Mesendoderm (in vitro differentiated cells): Measurements from ENCODE around the gene TUT7.

ENCODE experiments used
- DNase-seq: peaks from one replicate; pipeline ENCODE4 v3.0.0; 2013
- H2AK5ac ChIP-seq: 2 replicates; pipeline ENCODE4 v1.6.1; 2013; ENCODE audit warnings: low read length, inconsistent platforms
- H2BK120ac ChIP-seq: 2 replicates; pipeline ENCODE4 v1.6.1; 2013; ENCODE audit warnings: low read depth, mild to moderate bottlenecking, low read length, moderate library complexity, mixed read lengths
- H2BK15ac ChIP-seq: replicated peaks from 2 replicates; pipeline ENCODE4 v1.6.1; 2013; ENCODE audit warnings: low read depth, mild to moderate bottlenecking, moderate library complexity
- H2BK5ac ChIP-seq: 2 replicates; pipeline ENCODE4 v1.6.1; 2013; ENCODE audit warnings: low read length, inconsistent platforms
- H3K18ac ChIP-seq: 2 replicates; pipeline ENCODE4 v1.6.1; 2013; ENCODE audit warnings: mild to moderate bottlenecking, low read length, mixed read lengths
- H3K23ac ChIP-seq: one replicate; pipeline ENCODE4 v1.6.1; 2013; ENCODE audit warnings: low read length
- H3K27ac ChIP-seq: 2 replicates; pipeline ENCODE4 v1.5.1; 2013; ENCODE audit warnings: low read depth, mild to moderate bottlenecking, inconsistent platforms, low read length, moderate library complexity
- H3K27me3 ChIP-seq: 2 replicates; pipeline ENCODE4 v1.6.1; 2013; ENCODE audit warnings: low read length, control low read depth, mild to moderate bottlenecking, inconsistent platforms; ENCODE audit not compliant: insufficient read depth, poor library complexity
- H3K36me3 ChIP-seq: 2 replicates; pipeline ENCODE4 v1.6.1; 2013; ENCODE audit warnings: low read length, inconsistent platforms; ENCODE audit not compliant: control insufficient read depth, insufficient read depth
- H3K4ac ChIP-seq: one replicate; pipeline ENCODE4 v1.6.1; 2013; ENCODE audit warnings: low read depth, mild to moderate bottlenecking, low read length, moderate library complexity
- H3K4me1 ChIP-seq: 2 replicates; pipeline ENCODE4 v1.6.1; 2013; ENCODE audit warnings: low read depth, low read length, inconsistent platforms; ENCODE audit not compliant: control insufficient read depth
- H3K4me2 ChIP-seq: 2 replicates; pipeline ENCODE4 v1.6.1; 2013; ENCODE audit warnings: low read length
- H3K4me3 ChIP-seq: 2 replicates; pipeline ENCODE4 v1.5.1; 2013; ENCODE audit warnings: mild to moderate bottlenecking, low read length
- H3K56ac ChIP-seq: one replicate; pipeline ENCODE4 v1.6.1; 2013; ENCODE audit warnings: low read length
- H3K79me1 ChIP-seq: 2 replicates; pipeline ENCODE4 v1.6.1; 2013; ENCODE audit warnings: low read length, inconsistent platforms
- H3K79me2 ChIP-seq: 2 replicates; pipeline ENCODE4 v1.6.1; 2013; ENCODE audit warnings: mild to moderate bottlenecking, low read length; ENCODE audit not compliant: control insufficient read depth, insufficient read depth
- H3K9ac ChIP-seq: 2 replicates; pipeline ENCODE4 v1.6.1; 2013; ENCODE audit warnings: low read length, inconsistent platforms
- H4K5ac ChIP-seq: one replicate; pipeline ENCODE4 v1.6.1; 2013; ENCODE audit warnings: low read length
- H4K8ac ChIP-seq: one replicate; pipeline ENCODE4 v1.6.1; 2013; ENCODE audit warnings: low read depth, mild to moderate bottlenecking, control low read depth, low read length, moderate library complexity
- WGBS: extraction: QIAGEN DNeasy Blood & Tissue Kit; methylation state at CpG from one replicate; pipeline ENCODE4 v1.1.7; 2013; ENCODE audit warnings: low lambda C conversion rate, missing lambda C conversion rate; ENCODE audit not compliant: insufficient coverage; ENCODE audit errors: extremely low coverage; 5-methylcytosine and 5-hydroxymethylcytosine counted together

TUT7 gene

GRCh38 chr9:86336058-86336457, 18.2 kb downstream of the TUT7 start:
- H3K79me2 ChIP-seq: no peaks in the 10 kb centered on the region
- H3K27me3 ChIP-seq: no peaks in the 10 kb centered on the region
- no peak overlapping the region for H3K27ac ChIP-seq
- peaks cover 1% of the 10 kb centered on the region for H3K36me3 ChIP-seq
- DNase-seq: no peak
- H3K4ac ChIP-seq: no peak overlapping the region
- H4K5ac ChIP-seq: no peak overlapping the region
- no peak overlapping the region for H3K56ac ChIP-seq
- H2BK120ac ChIP-seq: no peak overlapping the region
- H3K23ac ChIP-seq: no peak overlapping the region
- H3K18ac ChIP-seq: no peak overlapping the region
- no peak overlapping the region for H2AK5ac ChIP-seq
- H3K79me1 ChIP-seq: no peaks in the 10 kb centered on the region
- H3K4me1 ChIP-seq: no peaks in the 10 kb centered on the region
- H3K4me3 ChIP-seq: no peak overlapping the region
- no peak overlapping the region for H3K9ac ChIP-seq
- H2BK15ac ChIP-seq: no peak overlapping the region
- no CpG with 5 or more reads among the region's 1 CpG for WGBS
- H3K4me2 ChIP-seq: no peak overlapping the region
- no peak overlapping the region for H2BK5ac ChIP-seq
- no peak overlapping the region for H4K8ac ChIP-seq

GRCh38 chr9:86333651-86334050, 20.6 kb downstream of the TUT7 start:
- no peak overlapping the region for H3K23ac ChIP-seq
- H3K4me3 ChIP-seq: no peak overlapping the region
- no peak overlapping the region for H2AK5ac ChIP-seq
- H3K4me1 ChIP-seq: no peaks in the 10 kb centered on the region
- H3K18ac ChIP-seq: no peak overlapping the region
- no peak overlapping the region for H4K8ac ChIP-seq
- no peaks in the 10 kb centered on the region for H3K79me1 ChIP-seq
- no peak overlapping the region for H3K56ac ChIP-seq
- H3K27me3 ChIP-seq: no peaks in the 10 kb centered on the region
- H3K9ac ChIP-seq: no peak overlapping the region
- H3K4me2 ChIP-seq: no peak overlapping the region
- H2BK5ac ChIP-seq: no peak overlapping the region
- no peak for DNase-seq
- no peak overlapping the region for H4K5ac ChIP-seq
- peaks cover under 1% of the 10 kb centered on the region for H3K36me3 ChIP-seq
- H3K4ac ChIP-seq: no peak overlapping the region
- WGBS: no CpG with 5 or more reads among the region's 2 CpGs
- no peaks in the 10 kb centered on the region for H3K79me2 ChIP-seq
- no peak overlapping the region for H2BK120ac ChIP-seq
- H3K27ac ChIP-seq: no peak overlapping the region
- no peak overlapping the region for H2BK15ac ChIP-seq

- Histone ChIP-seq H3K4me1 (no peaks in the 10 kb centered on the region), H2BK120ac (no peak overlapping the region), H3K27ac (no peak overlapping the region), H4K8ac (no peak overlapping the region), H3K9ac (no peak overlapping the region), H3K79me2 (no peaks in the 10 kb centered on the region), H4K5ac (no peak overlapping the region), H3K79me1 (no peaks in the 10 kb centered on the region), H3K4me2 (no peak overlapping the region), H3K18ac (no peak overlapping the region), H3K56ac (no peak overlapping the region), H3K4ac (no peak overlapping the region), H3K27me3 (no peaks in the 10 kb centered on the region), H3K23ac (no peak overlapping the region), H3K4me3 (no peak overlapping the region), H2BK5ac (no peak overlapping the region), H2BK15ac (no peak overlapping the region), H3K36me3 (no peaks in the 10 kb centered on the region), H2AK5ac (no peak overlapping the region)
- no CpG with 5 or more reads among the region's 5 CpGs for WGBS
- DNase-seq: no peak
Measured at GRCh38 chr9:86330186-86330585, 24.0 kb downstream of the TUT7 start.

- no peak overlapping the region for H2AK5ac ChIP-seq
- no peak overlapping the region for H4K8ac ChIP-seq
- no peak overlapping the region for H4K5ac ChIP-seq
- H3K27me3 ChIP-seq: no peaks in the 10 kb centered on the region
- no peak overlapping the region for H2BK15ac ChIP-seq
- no peak overlapping the region for H3K4ac ChIP-seq
- no peak overlapping the region for H3K18ac ChIP-seq
- H3K79me1 ChIP-seq: no peaks in the 10 kb centered on the region
- no peak overlapping the region for H3K27ac ChIP-seq
- no peaks in the 10 kb centered on the region for H3K4me1 ChIP-seq
- H3K23ac ChIP-seq: no peak overlapping the region
- no peak overlapping the region for H3K4me3 ChIP-seq
- H3K56ac ChIP-seq: no peak overlapping the region
- no peaks in the 10 kb centered on the region for H3K36me3 ChIP-seq
- no peaks in the 10 kb centered on the region for H3K79me2 ChIP-seq
- H3K4me2 ChIP-seq: no peak overlapping the region
- no peak for DNase-seq
- no peak overlapping the region for H3K9ac ChIP-seq
- no peak overlapping the region for H2BK120ac ChIP-seq
- H2BK5ac ChIP-seq: no peak overlapping the region
- no CpG with 5 or more reads among the region's 1 CpG for WGBS
Measured at GRCh38 chr9:86329649-86330048, 24.6 kb downstream of the TUT7 start.

- H2BK5ac ChIP-seq: no peak overlapping the region
- H2BK120ac ChIP-seq: no peak overlapping the region
- no peak overlapping the region for H3K23ac ChIP-seq
- H4K5ac ChIP-seq: no peak overlapping the region
- no peak overlapping the region for H3K18ac ChIP-seq
- H3K56ac ChIP-seq: no peak overlapping the region
- H3K4me2 ChIP-seq: no peak overlapping the region
- H3K9ac ChIP-seq: no peak overlapping the region
- H3K36me3 ChIP-seq: peaks cover 2% of the 10 kb centered on the region
- no peaks in the 10 kb centered on the region for H3K27me3 ChIP-seq
- no peaks in the 10 kb centered on the region for H3K4me1 ChIP-seq
- H4K8ac ChIP-seq: no peak overlapping the region
- no peaks in the 10 kb centered on the region for H3K79me2 ChIP-seq
- no peak overlapping the region for H3K4me3 ChIP-seq
- peak; percentile 19 for DNase-seq
- no CpG with 5 or more reads among the region's 4 CpGs for WGBS
- no peaks in the 10 kb centered on the region for H3K79me1 ChIP-seq
- H2AK5ac ChIP-seq: no peak overlapping the region
- H3K4ac ChIP-seq: no peak overlapping the region
- no peak overlapping the region for H2BK15ac ChIP-seq
- H3K27ac ChIP-seq: no peak overlapping the region
Measured at GRCh38 chr9:86328156-86328555, 26.1 kb downstream of the TUT7 start.

GRCh38 chr9:86326536-86326935, 27.7 kb downstream of the TUT7 start:
- Histone ChIP-seq H3K4me3 (no peak overlapping the region), H3K4ac (no peak overlapping the region), H4K8ac (no peak overlapping the region), H3K79me2 (no peaks in the 10 kb centered on the region), H3K9ac (no peak overlapping the region), H3K27ac (no peak overlapping the region), H3K36me3 (peaks cover 6% of the 10 kb centered on the region), H3K18ac (no peak overlapping the region), H4K5ac (no peak overlapping the region), H3K79me1 (no peaks in the 10 kb centered on the region), H2BK120ac (no peak overlapping the region), H3K27me3 (no peaks in the 10 kb centered on the region), H3K56ac (no peak overlapping the region), H3K4me2 (no peak overlapping the region), H2BK5ac (no peak overlapping the region), H2AK5ac (no peak overlapping the region), H3K23ac (no peak overlapping the region), H2BK15ac (no peak overlapping the region), H3K4me1 (no peaks in the 10 kb centered on the region)
- DNase-seq: no peak
- WGBS: no CpG with 5 or more reads among the region's 3 CpGs
